Muscle of arm (tissue), 12 donors: Measurements from ENCODE around the gene PSMD1. TPM values are rescaled to one million over a fixed set of nuclear protein-coding genes. Genes with fewer than 3 reads are reported as not detected.
"Not testable (repeated sequence)": the region's sequence is repeated elsewhere in the genome, so short reads cannot be mapped to it uniquely, and the experiment has no call there.

Experiments
- DNase-seq: peaks from one replicate; pipeline ENCODE4 v3.0.0-alpha.2; 2013
- polyA plus RNA-seq, 12 donors: library from polyadenylated mRNA; unstranded; fragments of 120-200 nt; gene quantifications; one replicate each; pipeline ENCODE4 v1.2.1, GENCODE V29; 2013; ENCODE audit not compliant: insufficient read length in 12 of 12

Gene PSMD1
- polyA plus RNA-seq, 12 donors, result 55.6 to 299 (median 83.9) TPM

DNA sequence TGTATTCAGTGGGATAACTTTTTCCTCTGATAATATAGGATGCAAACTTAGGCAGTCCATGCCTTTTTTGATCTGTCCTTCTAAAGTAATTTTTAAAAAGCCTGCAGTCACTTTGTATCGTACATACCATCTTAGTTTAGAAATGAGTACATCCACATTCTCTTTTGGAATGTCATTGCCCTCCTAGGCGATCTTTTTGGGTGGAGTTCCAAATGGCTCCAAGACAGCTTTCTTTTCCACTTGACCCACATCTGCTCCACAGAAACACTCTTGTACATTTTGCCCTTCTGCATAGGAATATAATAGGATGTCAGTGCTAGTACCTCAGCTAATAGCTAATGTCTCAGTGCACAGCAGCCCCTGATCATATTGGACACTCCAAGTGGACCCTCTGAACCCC lies 90.0 kb downstream of the PSMD1 start:
- no peak for DNase-seq

DNA sequence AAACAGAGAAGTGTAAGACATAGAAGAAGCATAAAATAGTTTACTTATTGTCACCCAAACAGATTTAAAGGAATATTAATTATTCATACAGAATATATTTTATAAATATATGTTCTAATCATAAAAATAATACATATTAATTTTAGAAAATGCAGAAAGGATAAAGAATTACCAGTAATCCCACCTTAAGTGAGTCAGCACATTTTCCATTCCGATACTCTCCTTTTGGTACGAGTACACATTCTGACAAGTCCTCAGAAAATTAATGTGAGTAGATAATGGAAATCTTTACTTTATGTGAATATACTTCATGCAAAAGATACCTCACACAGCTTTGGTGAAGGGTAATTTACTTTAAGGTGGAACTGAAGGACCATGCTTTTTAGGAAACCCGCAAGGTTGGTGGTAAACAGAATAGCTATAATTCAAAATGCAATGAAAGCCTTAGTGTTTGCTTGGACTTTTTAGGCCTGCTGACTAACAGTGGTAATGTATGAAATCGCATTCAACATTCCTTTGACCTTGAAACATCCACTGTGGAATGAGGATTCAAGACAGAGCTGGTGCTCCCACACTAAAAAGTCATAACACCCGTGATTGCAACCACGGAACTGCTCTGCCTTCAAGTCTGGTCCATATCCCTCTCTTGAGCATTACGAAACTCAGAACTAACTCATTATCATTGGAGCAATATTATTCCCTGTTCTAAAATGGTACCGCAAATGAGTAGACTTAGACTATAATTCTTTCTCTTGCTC lies 96.3 kb downstream of the PSMD1 start:
- DNase-seq, result no peak

DNA sequence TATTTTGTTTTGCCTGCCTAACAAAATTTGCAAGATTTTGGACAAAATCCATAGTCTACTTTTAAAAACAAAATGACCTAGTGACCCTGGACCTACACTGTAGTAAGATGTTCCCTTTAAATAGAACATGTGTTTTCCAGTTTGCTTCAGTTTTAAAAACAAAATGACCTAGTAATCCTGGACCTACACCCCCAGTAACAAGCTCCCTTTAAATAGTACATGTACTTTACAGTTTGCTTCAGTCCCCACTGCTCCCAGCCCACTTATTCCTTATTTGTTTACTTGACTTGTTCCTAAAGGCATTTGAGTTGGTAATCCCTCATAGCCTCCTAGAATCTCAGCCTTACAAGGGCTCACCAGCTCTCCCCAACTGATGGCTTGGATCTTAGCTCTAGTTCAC lies 102.6 kb downstream of the PSMD1 start:
- DNase-seq, result no peak

DNA sequence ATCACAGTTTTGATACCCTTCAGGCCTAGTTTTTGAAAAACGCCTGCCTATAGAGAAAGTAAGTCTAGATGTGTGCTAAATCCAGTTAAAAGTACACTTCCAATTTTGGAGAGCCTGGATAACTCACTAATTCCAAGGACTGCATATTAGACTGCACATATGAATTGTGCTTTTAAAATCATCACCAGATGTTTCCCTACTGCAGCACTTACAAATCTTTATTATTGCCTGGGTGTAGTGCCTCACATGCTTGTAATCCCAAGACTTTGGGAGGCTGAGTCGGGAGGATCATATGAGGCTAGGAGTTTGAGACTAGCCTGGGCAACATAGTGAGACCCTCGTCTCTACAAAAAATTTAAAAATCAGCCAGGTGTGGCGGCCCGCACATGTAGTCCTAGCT lies 104.0 kb downstream of the PSMD1 start:
- no peak for DNase-seq

DNA sequence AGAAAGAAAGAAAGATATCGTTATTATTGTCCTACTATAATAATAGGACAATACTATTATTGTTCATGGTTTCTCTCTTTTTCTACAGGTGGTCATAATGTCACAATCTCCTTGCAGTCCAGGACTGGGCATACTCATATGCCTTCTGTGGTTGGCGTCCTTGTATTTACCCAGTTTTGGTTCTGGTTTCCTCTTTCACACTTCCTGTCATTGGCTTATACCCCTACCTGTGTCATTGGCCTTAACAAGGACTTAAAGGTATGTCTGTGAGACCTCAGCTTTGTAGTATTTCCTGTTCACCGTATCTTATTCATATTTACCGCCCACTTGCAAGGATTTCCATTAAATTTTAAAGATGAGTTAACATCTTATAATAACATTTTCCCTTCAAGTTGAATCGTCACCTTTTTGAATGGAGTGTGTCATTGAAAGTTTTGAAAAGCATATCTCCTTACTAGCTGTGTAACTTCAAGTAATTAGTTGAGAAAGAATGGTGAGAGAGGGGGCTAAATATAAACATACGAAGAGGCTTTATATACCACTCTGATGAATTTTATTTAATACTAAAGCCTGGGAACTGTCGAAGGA lies 104.7 kb downstream of the PSMD1 start:
- no peak for DNase-seq

DNA sequence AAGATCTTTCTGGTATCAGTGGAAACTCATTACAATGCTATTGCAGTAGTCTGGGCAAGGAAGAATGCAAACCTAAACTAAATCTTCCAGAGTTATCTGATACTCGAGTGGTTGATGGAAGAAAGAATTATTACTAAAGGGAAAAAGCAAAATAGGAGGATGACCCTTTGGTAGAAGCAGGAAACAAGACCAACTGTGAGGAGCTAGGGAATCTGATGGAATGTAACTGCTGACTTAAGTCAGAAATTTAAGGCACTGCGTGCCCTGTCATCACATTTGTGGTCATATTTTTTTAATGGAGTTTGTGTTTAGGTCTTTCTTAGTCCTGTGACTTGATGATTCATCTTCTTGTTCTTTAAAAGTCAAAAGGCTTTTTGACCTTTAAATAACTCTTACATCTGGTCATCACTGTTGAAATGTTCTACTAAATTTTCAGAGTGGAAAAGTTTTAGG lies 105.2 kb downstream of the PSMD1 start:
- DNase-seq, result no peak

DNA sequence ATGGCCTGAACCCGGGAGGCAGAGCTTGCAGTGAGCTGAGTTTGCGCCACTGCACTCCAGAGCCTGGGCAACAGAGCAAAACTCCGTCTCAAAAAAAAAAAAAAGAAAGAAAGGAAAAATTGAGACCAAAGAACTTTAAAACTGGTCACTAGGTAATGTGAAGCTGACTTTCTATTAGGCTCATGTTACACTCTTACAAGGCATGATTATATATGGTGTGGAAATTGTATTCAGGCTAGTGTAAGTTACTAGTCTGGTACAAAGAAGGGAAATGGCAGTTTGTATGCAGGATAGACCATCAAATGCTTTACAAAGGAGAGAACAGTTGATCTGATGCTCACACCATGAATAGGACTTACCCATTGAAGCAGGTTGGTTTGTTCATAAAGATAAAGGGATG lies 106.3 kb downstream of the PSMD1 start:
- DNase-seq, result no peak

DNA sequence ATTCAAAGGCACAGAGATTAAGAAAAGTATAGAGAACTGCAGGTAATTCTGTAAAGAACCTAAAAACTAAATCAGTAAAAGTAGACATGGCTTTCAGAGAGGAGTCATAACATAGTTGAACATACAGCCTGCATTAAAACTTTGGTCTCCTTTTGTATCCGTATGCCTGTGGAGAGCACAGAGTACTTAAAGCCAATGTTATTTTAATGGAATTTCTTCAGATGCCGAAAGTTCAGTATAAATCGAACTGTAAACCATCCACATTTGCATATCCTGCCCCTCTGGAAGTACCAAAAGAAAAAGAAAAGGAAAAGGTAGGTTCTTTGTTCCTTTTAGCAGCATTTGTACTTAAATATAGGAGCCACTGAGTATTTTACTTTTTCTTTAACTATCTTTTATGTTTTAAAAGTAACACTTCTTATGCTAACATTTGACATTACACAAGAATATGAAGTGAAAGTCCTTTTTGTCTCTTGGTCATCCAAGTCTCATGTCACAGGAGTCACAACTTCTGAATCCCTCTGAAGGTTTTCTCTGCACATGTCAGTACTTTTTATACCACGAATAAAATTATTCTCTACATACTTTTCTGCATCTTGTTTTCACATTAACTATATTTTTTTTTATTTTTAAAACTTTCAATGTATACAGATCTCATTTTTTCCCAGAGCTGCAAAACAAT lies 106.9 kb downstream of the PSMD1 start:
- DNase-seq, result no peak

DNA sequence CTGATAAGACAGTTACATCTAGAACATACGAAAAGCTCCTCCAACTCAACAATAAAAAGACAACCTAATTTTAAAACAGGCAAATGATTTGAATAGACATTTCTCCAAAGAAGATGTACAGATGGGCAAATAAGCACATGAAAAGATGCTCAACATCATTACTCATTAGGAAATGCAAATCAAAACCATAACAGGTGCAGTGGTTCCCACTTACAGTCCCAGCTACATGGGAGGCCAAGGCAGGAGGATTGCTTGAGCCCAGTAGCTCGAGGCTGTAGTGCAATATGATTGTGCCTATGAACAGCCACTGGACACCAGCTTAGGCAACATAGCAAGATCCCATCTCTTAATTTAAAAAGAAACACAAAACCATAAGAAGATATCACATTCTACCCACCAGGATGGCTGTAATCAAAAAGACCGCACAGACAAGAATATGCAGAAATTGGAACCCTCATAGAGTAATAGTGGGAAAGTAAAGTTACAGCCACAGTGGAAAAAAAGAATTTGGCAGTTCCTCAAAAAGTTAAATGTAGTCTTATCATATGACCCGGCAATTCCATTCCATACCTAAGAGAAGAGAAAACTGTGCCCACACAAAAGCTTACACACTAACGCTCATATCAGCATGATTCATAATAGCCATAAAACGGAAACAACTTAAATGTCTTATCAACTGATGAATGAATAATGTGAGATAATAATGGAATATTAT lies 111.2 kb downstream of the PSMD1 start:
- no peak for DNase-seq

DNA sequence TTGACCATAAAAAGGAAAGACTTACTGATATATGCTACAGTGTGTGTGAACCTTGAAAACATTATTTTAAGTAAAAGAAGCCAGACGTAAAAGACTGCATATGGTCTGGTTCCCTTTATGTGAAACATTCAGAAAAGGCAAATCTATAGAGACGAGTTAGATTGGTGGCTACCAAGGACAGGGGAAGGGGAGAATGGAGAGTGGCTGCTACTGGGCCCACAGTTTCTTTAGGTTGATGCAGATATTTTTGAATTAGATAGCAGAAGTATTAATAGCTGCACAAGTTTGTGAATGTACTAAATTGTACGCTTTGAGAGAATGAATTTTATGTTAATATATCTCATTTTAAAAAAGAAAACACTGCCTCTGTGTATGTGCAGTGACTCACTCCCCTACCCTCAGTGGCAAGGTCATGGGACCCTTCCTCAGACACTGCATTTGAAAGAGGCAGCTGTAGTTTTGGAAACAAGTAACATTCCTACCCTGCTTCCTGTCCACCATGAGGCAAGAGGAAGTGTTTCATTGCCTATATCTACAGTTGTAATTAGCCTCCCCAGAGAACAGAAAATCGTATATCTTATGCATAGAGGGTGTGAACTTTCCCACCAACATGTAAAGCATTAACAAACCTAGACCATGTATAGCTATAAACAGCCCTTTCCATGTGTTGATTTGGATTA lies 111.9 kb downstream of the PSMD1 start:
- no peak for DNase-seq

DNA sequence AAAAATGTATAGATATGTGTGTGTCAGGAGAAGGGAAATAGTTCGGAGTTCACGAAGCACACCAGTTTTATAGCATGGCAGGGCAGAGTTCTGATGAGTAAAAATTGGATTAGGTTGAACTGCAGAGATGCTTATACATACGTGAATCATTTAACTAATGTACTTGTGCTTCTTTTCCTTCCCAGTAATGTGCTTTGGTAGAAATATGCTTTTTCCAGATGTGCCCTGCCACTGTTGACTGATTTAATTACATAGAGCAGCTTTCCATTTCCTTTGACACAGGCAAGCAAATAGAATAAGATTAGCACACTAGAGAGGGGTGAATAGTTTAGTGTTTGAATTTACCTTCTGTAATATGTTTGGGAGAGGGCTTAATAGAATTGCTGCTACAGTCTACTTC lies 112.8 kb downstream of the PSMD1 start:
- DNase-seq, result no peak

DNA sequence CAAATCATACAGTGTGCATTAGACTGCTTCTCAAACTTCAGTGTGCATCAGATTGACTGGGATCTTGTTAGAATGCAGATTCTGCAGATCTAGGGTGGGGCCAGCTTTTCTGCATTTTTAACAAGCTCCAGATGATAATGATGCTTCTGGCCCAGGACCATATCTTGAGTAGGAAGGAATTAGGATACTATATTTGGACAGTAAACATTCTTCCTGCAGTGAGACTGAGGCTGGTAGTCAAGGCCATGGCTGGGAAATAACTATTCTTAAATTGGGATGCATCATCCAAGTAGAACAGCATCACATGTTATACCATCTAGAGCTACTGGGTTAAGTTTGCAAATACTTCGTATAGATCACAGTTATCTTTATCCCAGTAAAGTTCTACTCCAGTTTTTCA lies 113.4 kb downstream of the PSMD1 start:
- DNase-seq, result no peak

DNA sequence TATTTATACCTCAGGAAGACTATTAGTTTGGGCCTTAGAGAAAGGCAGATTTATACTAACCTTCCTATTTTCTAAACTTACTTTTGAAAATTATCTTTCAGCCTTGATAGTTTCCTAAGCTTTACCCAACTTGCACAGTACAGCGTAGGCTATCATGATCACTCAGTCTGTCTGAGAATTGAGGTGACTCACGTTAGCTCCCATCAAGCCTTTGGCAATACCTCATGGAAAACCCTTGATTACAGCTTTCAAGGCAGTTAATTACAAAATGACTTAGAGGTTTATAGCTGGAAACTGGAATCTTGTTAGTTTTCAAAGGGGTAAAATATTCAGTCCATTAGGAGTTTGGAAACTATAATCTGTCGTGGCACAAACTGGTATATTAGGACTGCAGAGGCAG lies 115.4 kb downstream of the PSMD1 start:
- no peak for DNase-seq

DNA sequence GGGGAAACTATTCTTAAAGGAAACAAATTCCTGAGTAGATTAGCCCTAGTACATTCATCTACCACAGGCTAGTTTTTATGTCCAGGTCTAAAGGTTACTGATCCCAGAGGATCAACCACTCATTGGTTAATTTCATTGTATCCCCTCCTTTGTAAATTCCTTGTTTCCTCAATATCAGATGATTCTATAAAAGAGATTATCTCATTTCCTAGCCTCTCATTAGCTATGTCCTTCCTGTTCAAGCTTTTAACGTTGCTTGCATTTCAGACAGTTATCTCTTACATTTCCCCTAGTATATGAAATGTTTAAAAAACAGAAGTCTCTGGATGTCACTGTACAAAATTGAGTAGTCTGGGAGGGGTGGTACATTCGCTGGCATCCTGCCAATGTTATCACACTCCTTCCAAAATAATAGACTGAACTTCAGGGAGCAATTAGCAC lies 117.6 kb downstream of the PSMD1 start:
- no peak for DNase-seq

DNA sequence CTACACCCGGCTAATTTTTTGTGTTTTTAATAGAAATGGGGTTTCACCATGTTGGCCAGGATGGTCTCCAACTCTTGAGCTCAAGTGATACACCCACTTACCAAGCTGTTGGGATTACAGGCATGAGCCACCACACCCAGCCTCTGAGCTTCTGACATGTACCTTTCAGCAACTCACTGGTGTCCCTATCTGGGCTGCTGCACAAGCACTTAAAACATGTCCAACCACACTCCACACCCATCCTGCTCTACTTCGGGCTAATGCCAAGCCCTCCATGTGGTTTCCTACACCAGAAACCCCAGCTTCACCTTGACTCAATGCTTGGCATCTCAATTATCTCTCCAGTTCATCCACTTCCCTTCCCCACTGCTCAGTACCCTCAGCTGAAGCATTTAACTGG lies 119.4 kb downstream of the PSMD1 start:
- no peak for DNase-seq

DNA sequence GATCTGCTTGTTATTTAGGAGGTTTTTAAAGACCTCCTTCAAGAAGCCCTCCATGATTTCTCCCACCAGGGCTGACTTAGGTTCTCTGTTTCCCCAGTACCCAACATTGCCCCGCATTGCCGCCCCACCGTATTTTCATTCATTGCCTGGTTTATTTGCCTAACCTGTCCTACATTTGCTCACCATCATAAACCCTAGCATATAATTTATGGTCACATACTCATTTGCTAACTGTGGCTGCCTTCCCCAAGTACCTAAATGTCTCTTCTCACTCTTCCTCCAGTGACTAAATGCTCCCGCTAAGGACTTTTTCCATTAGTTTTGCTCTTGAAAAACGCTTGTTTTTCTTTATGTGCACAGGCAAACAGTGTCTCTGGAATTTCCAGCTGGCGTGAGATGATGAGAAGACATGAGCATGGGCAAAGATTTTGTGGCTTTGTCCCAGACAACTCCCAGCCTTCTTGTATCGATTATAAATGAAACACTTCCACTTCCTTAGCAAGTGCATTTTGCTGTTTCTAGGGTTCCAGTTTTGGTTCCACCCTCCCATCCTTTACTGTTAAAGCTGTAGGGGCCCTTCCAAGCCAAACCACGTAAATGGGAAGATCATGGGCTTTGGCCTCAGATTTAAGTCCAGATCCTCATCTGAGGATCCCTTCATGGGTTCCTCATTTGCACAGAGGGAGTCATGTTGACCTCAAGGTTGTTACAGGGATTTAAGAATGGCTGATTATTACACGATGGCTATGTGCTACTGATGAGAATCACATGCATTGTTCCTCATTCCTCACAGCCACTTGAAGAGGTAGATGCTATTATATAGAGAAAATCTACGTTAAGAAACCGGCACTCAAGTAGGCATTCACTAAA lies 120.7 kb downstream of the PSMD1 start:
- DNase-seq, result no peak

DNA sequence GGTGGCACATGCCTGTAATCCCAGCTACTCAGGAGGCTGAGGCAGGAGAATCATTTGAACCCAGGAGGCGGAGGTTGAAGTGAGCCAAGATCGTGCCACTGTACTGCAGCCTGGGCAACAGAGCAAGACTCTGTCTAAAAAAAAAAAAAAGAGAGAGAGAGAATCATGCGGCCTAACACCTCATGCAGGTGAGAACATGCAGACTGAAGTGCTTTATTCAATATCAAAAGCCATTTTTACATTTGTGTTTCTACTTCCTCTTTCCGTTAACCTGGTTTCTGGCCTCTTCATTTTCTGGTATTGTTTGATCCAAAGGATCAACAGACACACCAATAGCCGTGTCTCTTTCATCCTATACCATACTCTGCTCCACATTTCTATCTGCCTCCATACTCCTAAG lies 122.1 kb downstream of the PSMD1 start:
- DNase-seq, result not testable (repeated sequence)

DNA sequence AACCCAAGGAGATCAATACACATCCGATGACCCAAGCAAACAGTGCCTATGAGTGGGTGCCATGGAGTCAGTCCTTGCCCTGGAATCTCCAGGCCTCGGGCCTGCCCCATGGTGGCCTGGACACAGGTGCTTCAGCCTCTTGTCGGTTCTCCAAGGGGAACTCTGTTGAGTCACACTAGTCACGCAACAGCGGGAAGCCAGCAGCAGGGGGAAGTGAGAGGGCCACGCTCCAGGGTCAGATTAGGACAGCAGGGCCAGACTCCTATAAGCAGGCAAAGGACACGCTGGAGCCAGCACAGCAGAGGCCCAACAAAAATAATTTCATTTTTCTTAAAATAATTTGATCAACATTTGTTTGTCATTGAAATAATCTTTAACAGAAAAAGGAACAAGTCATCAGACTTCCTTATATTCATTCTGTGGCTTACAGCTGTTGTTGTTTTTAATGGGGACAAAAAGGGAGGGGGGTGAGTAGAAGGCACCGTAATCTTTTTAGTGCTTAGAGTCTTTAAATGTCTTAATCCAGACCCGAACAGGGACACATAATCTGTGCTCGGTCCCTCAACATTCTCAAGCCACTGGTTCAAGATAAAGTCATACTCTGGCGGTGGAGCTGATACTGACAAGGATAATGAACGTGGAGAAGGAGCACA lies 125.3 kb downstream of the PSMD1 start:
- no peak for DNase-seq

DNA sequence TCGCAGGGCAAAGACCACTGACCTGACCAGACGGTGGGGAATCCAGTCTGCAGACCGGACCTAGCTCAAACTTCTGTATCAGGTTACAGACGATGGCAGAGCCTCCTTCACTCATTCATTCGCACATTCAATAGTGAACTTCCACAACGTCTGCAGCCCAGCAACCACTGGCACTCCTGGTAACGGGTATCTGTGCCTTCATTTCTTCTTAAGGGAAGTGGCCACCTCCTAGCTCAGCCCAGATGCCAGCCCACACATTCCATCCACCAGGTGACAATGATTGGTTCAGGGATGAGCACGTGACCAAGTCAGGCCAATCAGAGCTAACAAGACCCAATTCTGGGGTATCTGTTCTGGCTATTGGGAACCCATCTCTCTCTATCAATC lies 125.8 kb downstream of the PSMD1 start:
- no peak for DNase-seq

DNA sequence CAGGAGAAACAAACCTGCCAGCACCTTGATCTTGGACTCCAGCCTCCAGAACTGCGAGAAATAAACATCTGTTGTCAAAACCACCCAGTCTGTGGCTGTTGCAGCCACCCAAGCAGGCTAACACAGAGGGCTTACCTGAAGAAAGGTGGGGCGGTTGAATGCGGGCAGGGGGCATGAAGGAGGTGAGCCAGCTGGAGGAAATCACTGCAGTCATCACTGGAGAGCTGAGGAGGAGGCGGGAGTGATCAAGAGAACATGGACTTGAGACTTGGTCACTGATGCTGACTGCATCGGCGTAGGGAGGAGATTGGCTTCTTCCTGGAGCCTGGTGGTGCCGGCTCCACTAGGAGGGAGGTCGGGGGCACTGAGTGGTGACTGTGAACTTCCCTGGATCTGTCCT lies 127.2 kb downstream of the PSMD1 start:
- DNase-seq, result no peak
